Measurements from ENCODE around the gene ACOXL. TPM values are rescaled to one million over a fixed set of nuclear protein-coding genes. Genes with fewer than 3 reads are reported as not detected.

The ACOXL gene
- total and polyA plus RNA-seq, 2 of the 8 experiments (the other 6 are each of a cell fraction or from before 2014, with no cell fraction given): 11.4 to 20.6 TPM

GRCh38 chr2:110828330-110828729 is 96.0 kb downstream of the ACOXL start:
- Histone ChIP-seq H2AK5ac (ENCODE audit: low read depth, low read length) (no peak overlapping the region), H3K27ac (ENCODE audit: low read depth, low read length) (no peak overlapping the region), H2BK12ac (ENCODE audit: low read depth, low read length) (no peak overlapping the region), H3K9me3 (ENCODE audit: insufficient read depth in 2 of 2, low read depth in 1 of 2, low read length in 1 of 2) (no peaks in the 10 kb centered on the region), H3K4me2 (ENCODE audit: insufficient read depth in 1 of 2, low read depth in 2 of 2, low read length in 2 of 2) (no peak overlapping the region), H3K4me1 (replicated peaks in 1 of 4; ENCODE audit: control insufficient read depth in 3 of 4, insufficient read depth in 4 of 4, low read length in 3 of 4) (peaks cover 0 to 4% (median 0%) of the 10 kb centered on the region in 4 experiments; a peak in 1 of 7 replicates), H4K8ac (ENCODE audit: extremely low read depth, insufficient read depth, low read length) (no peak overlapping the region), H3K27me3 (replicated peaks in 1 of 4; ENCODE audit: control insufficient read depth in 3 of 4, extremely low read depth in 1 of 4, insufficient read depth in 3 of 4, low read length in 3 of 4) (no peaks in the 10 kb centered on the region), H3K4me3 (ENCODE audit: extremely low read depth in 1 of 4, insufficient read depth in 2 of 4, low read depth in 3 of 4, low read length in 4 of 4) (no peak overlapping the region), H3K79me1 (ENCODE audit: low read depth, low read length) (no peaks in the 10 kb centered on the region), H3K79me2 (ENCODE audit: control insufficient read depth in 1 of 2, insufficient read depth in 2 of 2, low read length in 2 of 2) (no peaks in the 10 kb centered on the region), H3K4ac (replicated peaks; ENCODE audit: insufficient read length, low read depth, low read length) (no peak overlapping the region), H3K56ac (replicated peaks; ENCODE audit: insufficient read length, low read depth, low read length) (no peak overlapping the region), H2BK20ac (ENCODE audit: low read length) (no peak overlapping the region), H3K14ac (ENCODE audit: insufficient read length) (no peak overlapping the region), H2AFZ (ENCODE audit: low read length) (no peak overlapping the region), H4K20me1 (replicated peaks in 1 of 2; ENCODE audit: control insufficient read depth in 1 of 2, insufficient read depth in 2 of 2, low read length in 2 of 2) (no peaks in the 10 kb centered on the region), H3K36me3 (ENCODE audit: control insufficient read depth in 2 of 4, insufficient read depth in 4 of 4, low read length in 3 of 4) (peaks cover 0 to 5% (median 4%) of the 10 kb centered on the region in 4 experiments; a peak in 2 of 8 replicates), H2BK15ac (ENCODE audit: low read length) (no peak overlapping the region), H2BK120ac (replicated peaks; ENCODE audit: low read depth, low read length) (no peak overlapping the region), H2BK5ac (ENCODE audit: low read depth, low read length) (no peak overlapping the region), H3K18ac (ENCODE audit: extremely low read depth, low read length) (no peak overlapping the region), H3K23me2 (ENCODE audit: low read depth, low read length) (no peaks in the 10 kb centered on the region), H3K9ac (replicated peaks in 1 of 4; ENCODE audit: extremely low read depth in 1 of 4, low read depth in 3 of 4, low read length in 3 of 4) (no peak overlapping the region), H4K5ac (ENCODE audit: insufficient read length, low read depth, low read length) (no peak overlapping the region), H4K91ac (replicated peaks; ENCODE audit: insufficient read length, low read length) (no peak overlapping the region), H3K23ac (ENCODE audit: insufficient read length) (no peak overlapping the region)
- no peak for TF ChIP-seq SP4 (IDR thresholded peaks at IDR 0.05; ENCODE audit: low read length)
- WGBS, 2 experiments (ENCODE audit: extremely low coverage in 1 of 2, insufficient coverage in 1 of 2, insufficient read length in 1 of 2, insufficient replicate concordance in 2 of 2, low coverage in 1 of 2, low lambda C conversion rate in 2 of 2, missing lambda C conversion rate in 1 of 2): 84% methylated on average over 6 of the region's 6 CpGs; no CpG with 5 or more reads in 1 of the 2 experiments
- FAIRE-seq (no peak), DNase-seq (ENCODE audit: low read depth in 1 of 2, low spot score in 2 of 2) (no peak)
- POLR2A ChIA-PET (ENCODE audit: partially characterized antibody): no interaction called here
- CTCF ChIA-PET (ENCODE audit: partially characterized antibody): interaction anchor here (0.6 to 1.8 kb wide), 7 partner anchors 9 to 49 kb away, joined by 3 to 7 read pairs (median 4); no protein-coding TSS in a partner anchor
